Activated gamma-delta T cell treated with anti-CD3 and anti-CD28 coated beads, Interleukin-2, amount 50 U/mL, for 16 hours (primary cell): Measurements from ENCODE around the gene TEAD1.
"Not testable (repeated sequence)": the region's sequence is repeated elsewhere in the genome, so short reads cannot be mapped to it uniquely, and the experiment has no call there.

Experiments used
- DNase-seq: peaks from one replicate; pipeline ENCODE4 v3.0.0-alpha.2; 2020; ENCODE audit warnings: low read depth

Gene TEAD1

GRCh38 chr11:12737024-12737423, 62.8 kb downstream of the TEAD1 start:
- no peak for DNase-seq

- no peak for DNase-seq
These were observed 67.5 kb downstream of the TEAD1 start for GRCh38 chr11:12741671-12742216.

- DNase-seq: no peak
These were observed 69.7 kb downstream of the TEAD1 start for GRCh38 chr11:12743834-12744449.

- no peak for DNase-seq
These were observed 70.7 kb downstream of the TEAD1 start for GRCh38 chr11:12744826-12745502.

- no peak for DNase-seq
These were observed 71.6 kb downstream of the TEAD1 start for GRCh38 chr11:12745787-12746186.

- no peak for DNase-seq
These were observed 72.4 kb downstream of the TEAD1 start for GRCh38 chr11:12746593-12747097.

- DNase-seq: no peak
These were observed 74.3 kb downstream of the TEAD1 start for GRCh38 chr11:12748561-12748960.

GRCh38 chr11:12749442-12749841, 75.2 kb downstream of the TEAD1 start:
- DNase-seq: no peak

GRCh38 chr11:12750181-12750580, 76.0 kb downstream of the TEAD1 start:
- DNase-seq: no peak

- no peak for DNase-seq
These were observed 78.8 kb downstream of the TEAD1 start for GRCh38 chr11:12752868-12753524.

GRCh38 chr11:12754021-12754420, 79.8 kb downstream of the TEAD1 start:
- DNase-seq: no peak

- no peak for DNase-seq
These were observed 80.5 kb downstream of the TEAD1 start for GRCh38 chr11:12754582-12755234.

GRCh38 chr11:12755510-12756453, 81.6 kb downstream of the TEAD1 start:
- no peak for DNase-seq

GRCh38 chr11:12756454-12756806, 82.2 kb downstream of the TEAD1 start:
- DNase-seq: no peak

- DNase-seq: no peak
These were observed 82.6 kb downstream of the TEAD1 start for GRCh38 chr11:12756867-12757266.

- DNase-seq: no peak
These were observed 83.2 kb downstream of the TEAD1 start for GRCh38 chr11:12757416-12757815.

GRCh38 chr11:12758117-12758516, 83.9 kb downstream of the TEAD1 start:
- not testable (repeated sequence) for DNase-seq

GRCh38 chr11:12761029-12761428, 86.8 kb downstream of the TEAD1 start:
- no peak for DNase-seq

GRCh38 chr11:12762278-12762677, 88.1 kb downstream of the TEAD1 start:
- DNase-seq: no peak

GRCh38 chr11:12762696-12763324, 88.6 kb downstream of the TEAD1 start:
- no peak for DNase-seq
